Measurements from ENCODE around the gene DYDC1.

DNA sequence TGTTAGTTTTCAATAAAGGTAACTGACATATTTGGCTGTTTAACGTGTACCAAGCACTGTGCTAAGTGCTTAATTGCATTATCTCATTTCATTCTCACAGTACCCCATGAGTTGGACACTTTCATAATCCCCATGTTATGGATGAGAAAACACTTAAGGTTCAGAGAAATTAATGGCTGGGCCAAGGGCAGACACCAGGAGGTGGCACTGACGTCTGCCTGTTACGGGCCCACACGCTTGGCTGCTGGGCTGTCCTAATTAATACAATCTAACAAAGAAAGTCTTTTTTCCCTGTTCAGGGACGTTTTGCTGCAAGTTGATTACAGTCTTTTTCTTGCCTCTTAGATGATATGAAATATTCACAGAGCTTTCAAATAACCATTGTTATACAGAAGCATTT, 16.1 kb upstream of the DYDC1 start:
- no peak for TF ChIP-seq EZH2 (IDR thresholded peaks at IDR 0.05; ENCODE audit: insufficient read depth, poor library complexity, severe bottlenecking)
- no peak for TF ChIP-seq EZH2phosphoT487 (IDR thresholded peaks at IDR 0.05; ENCODE audit: insufficient read depth, low read depth)
